K562 (cell line): ENCODE data around the gene FOXL2NB. TPM values are rescaled to one million over a fixed set of nuclear protein-coding genes. Genes with fewer than 3 reads are reported as not detected.

Source experiments
- BCOR ChIP-seq: fragments of 450-650 bp; IDR thresholded peaks from 2 replicates; pipeline ENCODE4 v1.6.1; 2016
- CAMTA2 ChIP-seq: fragments of 250-450 bp; sonication (Bioruptor Pico); conservative IDR thresholded peaks from 2 replicates; pipeline ENCODE4 v1.5.1; 2022
- CBX2 ChIP-seq: fragments of 200-600 bp; sonication (generic); IDR thresholded peaks from one replicate; pipeline ENCODE4 v1.6.1; 2012; ENCODE audit warnings: mild to moderate bottlenecking, low read length, inconsistent platforms; ENCODE audit not compliant: insufficient read depth, poor library complexity, severe bottlenecking
- CTCFL ChIP-seq: IDR thresholded peaks from 2 replicates; pipeline ENCODE4 v1.6.1; 2011; ENCODE audit warnings: borderline replicate concordance, low read depth, mild to moderate bottlenecking, moderate library complexity, low read length; ENCODE audit not compliant: insufficient read depth, poor library complexity, severe bottlenecking
- HLTF ChIP-seq: fragments of 450-650 bp; IDR thresholded peaks from 2 replicates; pipeline ENCODE4 v1.6.1; 2016
- MCM3 ChIP-seq: fragments of 450-650 bp; IDR thresholded peaks from 2 replicates; pipeline ENCODE4 v1.6.1; 2016
- MEF2A ChIP-seq: IDR thresholded peaks from 2 replicates; pipeline ENCODE4 v1.6.1; 2011; ENCODE audit warnings: low read depth, mild to moderate bottlenecking, low read length, moderate library complexity; ENCODE audit not compliant: control insufficient read depth
- MEIS2 ChIP-seq: fragments of 450-650 bp; IDR thresholded peaks from 2 replicates; pipeline ENCODE4 v1.6.1; 2014; ENCODE audit warnings: mild to moderate bottlenecking; ENCODE audit not compliant: partially characterized antibody
- MTA3 ChIP-seq: fragments of 450-650 bp; formaldehyde crosslinking; IDR thresholded peaks from 2 replicates; pipeline ENCODE4 v1.6.1; 2017; ENCODE audit warnings: mild to moderate bottlenecking, borderline replicate concordance
- NCOA2 ChIP-seq, 2 experiments: fragments of 450-650 bp; IDR thresholded peaks; 2 replicates each; pipeline ENCODE4 v1.6.1; 2018; ENCODE audit warnings: mild to moderate bottlenecking in 2 of 2, moderate library complexity in 1 of 2; ENCODE audit not compliant: partially characterized antibody in 2 of 2
- NEUROD1 ChIP-seq: fragments of 150-350 bp; IDR thresholded peaks from 2 replicates; pipeline ENCODE4 v1.6.1; 2014; ENCODE audit warnings: borderline replicate concordance, low read length, low read depth; ENCODE audit not compliant: partially characterized antibody
- POLR2A ChIP-seq: fragments of 450-650 bp; conservative IDR thresholded peaks from 2 replicates; pipeline ENCODE4 v1.6.1; 2016
- RAD21 ChIP-seq, 2 experiments: fragments of 250-450 bp in 1 of 2; fragments of 450-650 bp in 1 of 2; sonication (Bioruptor Pico) in 1 of 2; formaldehyde crosslinking in 1 of 2; IDR thresholded peaks in 1 of 2; conservative IDR thresholded peaks in 1 of 2; 2 replicates each; pipeline versions ENCODE4 v1.4.0 to v1.8.0; 2020 to 2022; ENCODE audit warnings: mild to moderate bottlenecking in 2 of 2, moderate library complexity in 1 of 2
- RB1 ChIP-seq: fragments of 450-650 bp; IDR thresholded peaks from 2 replicates; pipeline ENCODE4 v1.6.1; 2017; ENCODE audit warnings: low read depth, mild to moderate bottlenecking
- RCOR1 ChIP-seq, 2 experiments: IDR thresholded peaks; 2 replicates each; pipeline ENCODE4 v1.6.1; 2012; ENCODE audit warnings: low read depth in 2 of 2, low read length in 2 of 2, borderline replicate concordance in 1 of 2, improper control_type of control experiment in 1 of 2
- SMC3 ChIP-seq: conservative IDR thresholded peaks from 2 replicates; pipeline ENCODE4 v1.6.1; 2011; ENCODE audit warnings: low read depth, low read length, improper control_type of control experiment; ENCODE audit not compliant: insufficient read depth
- XRCC5 ChIP-seq: fragments of 200-400 bp; formaldehyde crosslinking; IDR thresholded peaks from 2 replicates; pipeline ENCODE4 v1.6.1; 2017; ENCODE audit warnings: low read depth, mild to moderate bottlenecking, low read length
- ZBTB17 ChIP-seq: fragments of 450-650 bp; formaldehyde crosslinking; IDR thresholded peaks from 2 replicates; pipeline ENCODE4 v1.4.0; 2020; ENCODE audit warnings: mild to moderate bottlenecking
- ZBTB7A ChIP-seq: IDR thresholded peaks from 2 replicates; pipeline ENCODE4 v1.6.1; 2011; ENCODE audit warnings: low read depth, mild to moderate bottlenecking, low read length, moderate library complexity, borderline replicate concordance; ENCODE audit not compliant: control insufficient read depth
- ZC3H11A ChIP-seq: IDR thresholded peaks from 2 replicates; pipeline ENCODE4 v1.6.1; 2012; ENCODE audit warnings: low read depth, low read length, improper control_type of control experiment
- ZNF165 ChIP-seq: fragments of 250-450 bp; sonication (Bioruptor Pico); IDR thresholded peaks from 2 replicates; pipeline ENCODE4 v1.4.0; 2020; ENCODE audit warnings: borderline replicate concordance
- ZNF639 ChIP-seq, 2 experiments: fragments of 200-800 bp in 1 of 2; sonication (Bioruptor generic) in 1 of 2; sonication (generic) in 1 of 2; formaldehyde crosslinking in 1 of 2; IDR thresholded peaks in 1 of 2; conservative IDR thresholded peaks in 1 of 2; 2 replicates each; pipeline versions ENCODE4 v1.5.0 to v1.6.1; 2016 to 2020; ENCODE audit warnings: missing compliant biosample characterization in 1 of 2, missing genetic modification characterization in 1 of 2, missing genetic modification reagents in 1 of 2
- polyA plus RNA-seq, 8 experiments: library from polyadenylated mRNA; depleted of rRNA in 4 of 8; stranded (reverse) in 5 of 8; unstranded in 3 of 8; fragments of >200 nt; fragmentation: Nextera tagmentation in 2 of 8; fragmentation: Illumina TruSeq in 1 of 8; extraction: Ambion mirVana in 2 of 8; extraction: Trizol in 1 of 8; gene quantifications; 2 replicates each; pipeline versions ENCODE4 v1.2.1 to v1.2.3, GENCODE V29; 2011 to 2014; ENCODE audit warnings: inconsistent platforms in 1 of 8, missing spikeins in 1 of 8
- total RNA-seq, 7 experiments: library from RNA; depleted of rRNA in 6 of 7; stranded (reverse); fragments of >200 nt in 6 of 7; fragmentation: Illumina TruSeq in 2 of 7; extraction: Trizol in 2 of 7; gene quantifications; 2 replicates each; pipeline versions ENCODE4 v1.2.1 to v1.2.3, GENCODE V29; 2011 to 2021; ENCODE audit warnings: low replicate concordance in 1 of 7
- TF ChIP-seq, protein P1 (sequence below): fragments of 200-800 bp; sonication (Bioruptor generic); IDR thresholded peaks from 2 replicates; pipeline ENCODE4 v1.6.1; 2017; ENCODE audit warnings: missing genetic modification characterization, missing compliant biosample characterization

Gene FOXL2NB
- total and polyA plus RNA-seq, 9 of the 15 experiments (the other 6 are each of a cell fraction or from before 2014, with no cell fraction given): 0.71 to 17.4 (median 9.0) TPM

- TF ChIP-seq MEF2A (no peak), RB1 (peak; percentile 51; the same call in 1 of the 2 replicates), ZNF165 (CRISPR knock-in tag) (no peak), POLR2A (no peak), ZBTB17 (CRISPR knock-in tag) (no peak), CBX2 (no peak), CAMTA2 (no peak), ZNF639 (CRISPR knock-in tag; conservative IDR thresholded peaks at IDR 0.05 in 1 of 2, IDR thresholded peaks at IDR 0.05 in 1 of 2) (no peak), MEIS2 (no peak), ZBTB7A (no peak), CTCFL (peak; percentile 79), RCOR1 (IDR thresholded peaks at IDR 0.05; ENCODE audit: borderline replicate concordance in 1 of 2, low read depth in 2 of 2, low read length in 2 of 2) (peak in 1 of 2 experiments; percentile 42; a peak in 1 of 4 replicates), BCOR (no peak), MCM3 (no peak), ZC3H11A (no peak), RAD21 (CRISPR knock-in tag; conservative IDR thresholded peaks at IDR 0.05 in 1 of 2, IDR thresholded peaks at IDR 0.05 in 1 of 2) (peak; percentile 43 to 61; a peak in 3 of 4 replicates), NCOA2 (IDR thresholded peaks at IDR 0.05; ENCODE audit: partially characterized antibody in 2 of 2) (no peak), XRCC5 (peak; percentile 60; the same call in 1 of the 2 replicates), HLTF (no peak), MTA3 (peak; percentile 38; the same call in 1 of the 2 replicates), NEUROD1 (peak; percentile 28), SMC3 (peak; percentile 63)
- TF ChIP-seq, protein P1, sequence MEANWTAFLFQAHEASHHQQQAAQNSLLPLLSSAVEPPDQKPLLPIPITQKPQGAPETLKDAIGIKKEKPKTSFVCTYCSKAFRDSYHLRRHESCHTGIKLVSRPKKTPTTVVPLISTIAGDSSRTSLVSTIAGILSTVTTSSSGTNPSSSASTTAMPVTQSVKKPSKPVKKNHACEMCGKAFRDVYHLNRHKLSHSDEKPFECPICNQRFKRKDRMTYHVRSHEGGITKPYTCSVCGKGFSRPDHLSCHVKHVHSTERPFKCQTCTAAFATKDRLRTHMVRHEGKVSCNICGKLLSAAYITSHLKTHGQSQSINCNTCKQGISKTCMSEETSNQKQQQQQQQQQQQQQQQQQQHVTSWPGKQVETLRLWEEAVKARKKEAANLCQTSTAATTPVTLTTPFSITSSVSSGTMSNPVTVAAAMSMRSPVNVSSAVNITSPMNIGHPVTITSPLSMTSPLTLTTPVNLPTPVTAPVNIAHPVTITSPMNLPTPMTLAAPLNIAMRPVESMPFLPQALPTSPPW: no peak
Observed at GRCh38 chr3:138941259-138941885, 5.6 kb upstream of the FOXL2NB start (continued).
